SU-DHL-6 (cell line): Measurements from ENCODE around the gene USP24.

Experiments
- H2AFZ ChIP-seq: fragments of 200-600 bp; sonication (generic); 2 replicates; pipeline ENCODE4 v1.6.1; 2014; ENCODE audit warnings: low read depth, mild to moderate bottlenecking, moderate library complexity, mixed read lengths, antibody characterized with exemption, low read length; ENCODE audit not compliant: severe bottlenecking
- H3F3A ChIP-seq: fragments of 200-600 bp; shearing (Covaris generic); 2 replicates; pipeline ENCODE4 v1.6.0; 2016; ENCODE audit warnings: antibody characterized with exemption, mild to moderate bottlenecking; ENCODE audit not compliant: insufficient read depth
- H3K27ac ChIP-seq: fragments of 200-600 bp; sonication (generic); 2 replicates; pipeline ENCODE4 v1.5.1; 2016; ENCODE audit warnings: low read depth, mild to moderate bottlenecking, low read length, moderate library complexity, mixed read lengths
- H3K27me3 ChIP-seq: fragments of 200-600 bp; sonication (generic), shearing (Covaris generic); 2 replicates; pipeline ENCODE4 v1.6.0; 2014; ENCODE audit warnings: mild to moderate bottlenecking, low read length
- H3K36me3 ChIP-seq: fragments of 200-600 bp; sonication (generic); 2 replicates; pipeline ENCODE4 v1.6.1; 2014; ENCODE audit warnings: mild to moderate bottlenecking, low read length, mixed read lengths
- H3K4me2 ChIP-seq: fragments of 300-600, 200-600 bp; shearing (Covaris generic), sonication (generic); 2 replicates; pipeline ENCODE4 v1.6.0; 2014; ENCODE audit warnings: low read length, low read depth, mild to moderate bottlenecking; ENCODE audit not compliant: poor library complexity, severe bottlenecking
- H3K4me3 ChIP-seq: fragments of 200-600 bp; sonication (generic); 2 replicates; pipeline ENCODE4 v1.5.1; 2014; ENCODE audit warnings: antibody characterized with exemption, low read length, mild to moderate bottlenecking, mixed read lengths; ENCODE audit not compliant: insufficient read depth, poor library complexity, severe bottlenecking
- H3K79me2 ChIP-seq: fragments of 200-600 bp; sonication (generic); 2 replicates; pipeline ENCODE4 v1.6.1; 2014; ENCODE audit warnings: mild to moderate bottlenecking, low read length, moderate library complexity; ENCODE audit not compliant: insufficient read depth
- H3K9ac ChIP-seq: fragments of 200-600 bp; sonication (generic); 2 replicates; pipeline ENCODE4 v1.7.0; 2014; ENCODE audit warnings: mild to moderate bottlenecking, low read length
- H3K9me2 ChIP-seq: fragments of 200-600 bp; sonication (generic); replicated peaks from 2 replicates; pipeline ENCODE4 v1.6.1; 2014; ENCODE audit warnings: low read length; ENCODE audit not compliant: insufficient read depth
- H3K9me3 ChIP-seq: fragments of 200-600 bp; sonication (generic); 2 replicates; pipeline ENCODE4 v1.6.1; 2014; ENCODE audit warnings: low read length, mixed read lengths; ENCODE audit not compliant: insufficient read depth
- H4K20me1 ChIP-seq: fragments of 200-600 bp; sonication (generic); 2 replicates; pipeline ENCODE4 v1.6.1; 2014; ENCODE audit warnings: low read depth, mild to moderate bottlenecking, antibody characterized with exemption, low read length, moderate library complexity, mixed read lengths
- CTCF ChIP-seq: fragments of 200-600 bp; sonication (generic); IDR thresholded peaks from one replicate; pipeline ENCODE4 v1.5.1; 2017; ENCODE audit warnings: antibody characterized with exemption, mild to moderate bottlenecking, low read length, moderate library complexity; ENCODE audit not compliant: insufficient read depth, poor library complexity, severe bottlenecking
- EZH2phosphoT487 ChIP-seq: fragments of 200-600 bp; sonication (generic), shearing (Covaris generic); conservative IDR thresholded peaks from 2 replicates; pipeline ENCODE4 v1.6.1; 2018; ENCODE audit warnings: mild to moderate bottlenecking, antibody characterized with exemption, low read length, moderate library complexity, mixed read lengths

Gene USP24

GRCh38 chr1:55041613-55042012, 173.6 kb downstream of the USP24 start:
- H2AFZ ChIP-seq = no peak overlapping the region
- H3F3A ChIP-seq = no peaks in the 10 kb centered on the region
- H3K27me3 ChIP-seq = no peaks in the 10 kb centered on the region
- no peak overlapping the region for H3K9ac ChIP-seq
- no peaks in the 10 kb centered on the region for H3K9me2 ChIP-seq
- no peak overlapping the region for H3K4me2 ChIP-seq
- no peaks in the 10 kb centered on the region for H3K36me3 ChIP-seq
- H3K4me3 ChIP-seq = no peak overlapping the region
- H3K27ac ChIP-seq = no peak overlapping the region
- H4K20me1 ChIP-seq = no peaks in the 10 kb centered on the region
- no peaks in the 10 kb centered on the region for H3K79me2 ChIP-seq
- TF ChIP-seq CTCF (no peak), EZH2phosphoT487 (no peak)
- H3K9me3 ChIP-seq = no peaks in the 10 kb centered on the region

DNA sequence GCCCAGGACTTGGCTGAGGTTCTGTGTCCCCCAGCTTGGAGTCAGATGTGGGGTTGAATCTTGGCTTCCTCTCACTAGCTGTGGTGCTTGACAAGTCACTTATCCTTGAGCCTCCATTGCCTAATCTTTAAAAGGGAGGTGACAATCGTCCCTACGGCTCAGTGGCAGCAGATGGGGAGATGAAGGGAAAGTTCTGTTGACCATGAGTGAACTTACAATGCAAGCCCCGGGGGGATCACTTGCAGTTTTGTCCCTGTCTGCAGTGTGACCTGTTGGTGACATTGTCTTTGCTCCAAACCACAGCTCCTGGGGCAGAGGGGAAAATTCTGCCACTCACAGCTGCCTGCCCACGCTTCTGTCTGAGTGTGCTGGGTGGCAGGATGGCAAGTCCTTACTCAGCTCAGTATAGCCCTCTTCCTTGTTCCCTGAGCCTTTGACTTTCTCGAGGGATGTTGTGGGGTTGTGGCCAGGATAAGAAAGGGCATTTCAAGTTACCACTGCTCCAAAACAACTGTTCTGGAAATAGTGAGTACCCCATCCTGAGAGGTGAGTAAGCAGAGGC, 174.2 kb downstream of the USP24 start:
- no peaks in the 10 kb centered on the region for H3K79me2 ChIP-seq
- H3K4me3 ChIP-seq = no peak overlapping the region
- no peak overlapping the region for H3K9ac ChIP-seq

DNA sequence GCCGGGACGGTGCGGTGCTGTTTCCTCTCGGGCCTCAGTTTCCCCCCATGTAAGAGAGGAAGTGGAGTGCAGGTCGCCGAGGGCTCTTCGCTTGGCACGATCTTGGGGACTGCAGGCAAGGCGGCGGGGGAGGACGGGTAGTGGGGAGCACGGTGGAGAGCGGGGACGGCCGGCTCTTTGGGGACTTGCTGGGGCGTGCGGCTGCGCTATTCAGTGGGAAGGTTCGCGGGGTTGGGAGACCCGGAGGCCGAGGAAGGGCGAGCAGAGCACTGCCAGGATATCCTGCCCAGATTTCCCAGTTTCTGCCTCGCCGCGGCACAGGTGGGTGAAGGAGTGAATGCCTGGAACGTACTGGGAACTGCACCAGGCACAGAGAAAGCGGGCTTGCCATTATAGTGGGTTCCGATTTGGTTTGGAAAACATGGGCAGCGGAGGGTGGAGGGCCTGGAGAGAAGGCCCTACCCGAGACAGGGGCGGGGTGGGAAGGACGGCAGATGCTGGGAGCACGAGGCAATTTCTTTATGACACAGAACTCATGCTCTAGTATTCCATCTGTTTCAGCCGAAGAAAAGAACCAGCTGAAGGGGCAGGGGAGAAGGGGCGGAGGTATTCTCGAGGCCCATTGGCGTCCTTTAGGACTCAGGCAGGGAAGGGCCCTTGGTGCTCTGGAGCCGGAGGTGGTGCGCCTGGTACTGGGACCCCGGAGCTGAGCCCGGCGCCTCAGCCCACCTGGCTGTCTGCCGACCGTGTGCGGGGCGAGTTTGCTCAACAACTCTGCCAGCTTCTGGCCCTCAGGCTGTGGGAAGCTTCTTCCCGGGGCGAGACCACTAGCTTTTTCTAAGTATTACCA, 174.9 kb downstream of the USP24 start:
- Histone ChIP-seq H3K36me3 (no peaks in the 10 kb centered on the region), H3K9me3 (no peaks in the 10 kb centered on the region), H3F3A (no peaks in the 10 kb centered on the region), H3K9me2 (no peaks in the 10 kb centered on the region), H3K4me3 (no peak overlapping the region), H2AFZ (no peak overlapping the region), H3K27me3 (no peaks in the 10 kb centered on the region), H4K20me1 (no peaks in the 10 kb centered on the region), H3K79me2 (no peaks in the 10 kb centered on the region), H3K27ac (no peak overlapping the region), H3K4me2 (no peak overlapping the region), H3K9ac (no peak overlapping the region)
- TF ChIP-seq CTCF (no peak), EZH2phosphoT487 (no peak)

More for the DNA sequence above, 174.2 kb downstream of the USP24 start:
- Histone ChIP-seq H3K27ac (no peak overlapping the region), H3K9me2 (no peaks in the 10 kb centered on the region), H3K27me3 (no peaks in the 10 kb centered on the region), H3F3A (no peaks in the 10 kb centered on the region), H2AFZ (no peak overlapping the region), H3K36me3 (no peaks in the 10 kb centered on the region), H3K4me2 (no peak overlapping the region), H4K20me1 (no peaks in the 10 kb centered on the region), H3K9me3 (no peaks in the 10 kb centered on the region)
- TF ChIP-seq EZH2phosphoT487 (no peak), CTCF (no peak)
